GM23338 (cell line): Measurements from ENCODE around the gene OSBPL3. TPM values are rescaled to one million over a fixed set of nuclear protein-coding genes. Genes with fewer than 3 reads are reported as not detected.
A peak's percentile ranks its signal among the peaks of the same experiment; 100 is the strongest.

Experiments used
- ATAC-seq: fragments of 200-7000 bp; cut with Tn5 transposase; 3 replicates; pipeline ENCODE4 v1.9.1; 2020
- DNase-seq: peaks from one replicate; pipeline ENCODE4 v3.0.0-alpha.2; 2015; ENCODE audit warnings: low spot score
- H2AFZ ChIP-seq: fragments of 200-600 bp; sonication (generic); 2 replicates; pipeline ENCODE4 v1.8.0; 2016; ENCODE audit warnings: antibody characterized with exemption, mild to moderate bottlenecking, moderate library complexity
- H3F3A ChIP-seq: fragments of 200-600 bp; sonication (generic); replicated peaks from 2 replicates; pipeline ENCODE4 v1.8.0; 2017; ENCODE audit warnings: antibody characterized with exemption, mixed run types, low read depth
- H3K27ac ChIP-seq: fragments of 200-600 bp; sonication (generic); 2 replicates; pipeline ENCODE4 v1.6.1; 2016; ENCODE audit warnings: low read depth
- H3K27me3 ChIP-seq: fragments of 200-600 bp; sonication (generic); 2 replicates; pipeline ENCODE4 v1.8.0; 2016; ENCODE audit warnings: mild to moderate bottlenecking, mixed run types, moderate library complexity; ENCODE audit not compliant: insufficient read depth
- H3K36me3 ChIP-seq: fragments of 200-600 bp; sonication (generic); 2 replicates; pipeline ENCODE4 v1.8.0; 2016; ENCODE audit warnings: mild to moderate bottlenecking; ENCODE audit not compliant: insufficient read depth
- H3K4me1 ChIP-seq: fragments of 200-600 bp; sonication (generic); 2 replicates; pipeline ENCODE4 v1.8.0; 2016; ENCODE audit warnings: mild to moderate bottlenecking, moderate library complexity; ENCODE audit not compliant: insufficient read depth
- H3K4me2 ChIP-seq: fragments of 200-600 bp; sonication (generic); 2 replicates; pipeline ENCODE4 v1.7.1; 2017; ENCODE audit warnings: mixed run types
- H3K4me3 ChIP-seq: fragments of 200-600 bp; sonication (generic); 2 replicates; pipeline ENCODE4 v1.6.1; 2016; ENCODE audit warnings: mixed run types
- H3K79me2 ChIP-seq: fragments of 200-600 bp; sonication (generic); replicated peaks from 2 replicates; pipeline ENCODE4 v1.8.0; 2017; ENCODE audit warnings: mild to moderate bottlenecking; ENCODE audit not compliant: insufficient read depth
- H3K9me2 ChIP-seq: fragments of 200-600 bp; sonication (generic); 2 replicates; pipeline ENCODE4 v1.8.0; 2017; ENCODE audit not compliant: insufficient read depth
- H4K20me1 ChIP-seq: fragments of 200-600 bp; sonication (generic); replicated peaks from 2 replicates; pipeline ENCODE4 v1.8.0; 2017; ENCODE audit warnings: mild to moderate bottlenecking; ENCODE audit not compliant: insufficient read depth
- H3K27ac Mint-ChIP-seq: 2 replicates; pipeline ENCODE4 v1.8.0; 2020; ENCODE audit warnings: inconsistent platforms, mild to moderate bottlenecking, moderate library complexity, mixed read lengths
- H3K27me3 Mint-ChIP-seq: 3 replicates; pipeline ENCODE4 v1.8.0; 2022; ENCODE audit warnings: low read depth, mild to moderate bottlenecking, moderate library complexity, mixed read lengths, inconsistent platforms; ENCODE audit not compliant: insufficient read depth, poor library complexity
- H3K36me3 Mint-ChIP-seq: 3 replicates; pipeline ENCODE4 v1.8.0; 2021; ENCODE audit warnings: low read depth, mild to moderate bottlenecking, inconsistent platforms, moderate library complexity, mixed read lengths
- H3K4me1 Mint-ChIP-seq: 3 replicates; pipeline ENCODE4 v1.8.0; 2020; ENCODE audit warnings: mild to moderate bottlenecking, inconsistent platforms, mixed read lengths
- H3K4me3 Mint-ChIP-seq: 3 replicates; pipeline ENCODE4 v1.8.0; 2021; ENCODE audit warnings: moderate library complexity, mild to moderate bottlenecking, inconsistent platforms, mixed read lengths
- H3K9me3 Mint-ChIP-seq: 3 replicates; pipeline ENCODE4 v1.8.0; 2020; ENCODE audit warnings: moderate library complexity, mild to moderate bottlenecking, inconsistent platforms, mixed read lengths
- ETS1 ChIP-seq: IDR thresholded peaks from 2 replicates; pipeline ENCODE4 v1.6.1; 2016; ENCODE audit warnings: antibody characterized with exemption
- EZH2phosphoT487 ChIP-seq: fragments of 200-600 bp; sonication (generic); IDR thresholded peaks from one replicate; pipeline ENCODE4 v1.8.1; 2018; ENCODE audit warnings: antibody characterized with exemption; ENCODE audit not compliant: unreplicated experiment
- POLR2AphosphoS5 ChIP-seq: IDR thresholded peaks from 2 replicates; pipeline ENCODE4 v1.6.1; 2016; ENCODE audit warnings: antibody characterized with exemption, low read depth
- REST ChIP-seq: IDR thresholded peaks from one replicate; pipeline ENCODE4 v1.6.1; 2018; ENCODE audit warnings: antibody characterized with exemption; ENCODE audit not compliant: unreplicated experiment
- ZNF114 ChIP-seq: fragments of 250-450 bp; sonication (Bioruptor Pico); IDR thresholded peaks from 2 replicates; pipeline ENCODE4 v1.5.0; 2020; ENCODE audit warnings: mild to moderate bottlenecking, moderate library complexity
- polyA plus RNA-seq: library from polyadenylated mRNA; unstranded; fragments of >200 nt; fragmentation: Nextera tagmentation; extraction: Ambion mirVana; gene quantifications from 2 replicates; pipeline ENCODE4 v1.2.1, GENCODE V29; 2016
- total RNA-seq: library from RNA; depleted of rRNA; stranded (reverse); fragments of >200 nt; shearing (Covaris generic); gene quantifications from 2 replicates; pipeline ENCODE4 v1.2.3, GENCODE V29; 2014
- TF ChIP-seq, protein P1 (sequence below), 2 experiments: fragments of 200-600 bp in 1 of 2; sonication (generic) in 1 of 2; conservative IDR thresholded peaks; 2 replicates each; pipeline versions ENCODE4 v1.5.1 to v1.6.1; 2016 to 2017; ENCODE audit warnings: antibody characterized with exemption in 2 of 2, low read depth in 2 of 2, mild to moderate bottlenecking in 2 of 2, moderate library complexity in 1 of 2

The OSBPL3 gene
- total and polyA plus RNA-seq, 2 experiments from 2014 or later, result 7.2 to 15.7 TPM

DNA sequence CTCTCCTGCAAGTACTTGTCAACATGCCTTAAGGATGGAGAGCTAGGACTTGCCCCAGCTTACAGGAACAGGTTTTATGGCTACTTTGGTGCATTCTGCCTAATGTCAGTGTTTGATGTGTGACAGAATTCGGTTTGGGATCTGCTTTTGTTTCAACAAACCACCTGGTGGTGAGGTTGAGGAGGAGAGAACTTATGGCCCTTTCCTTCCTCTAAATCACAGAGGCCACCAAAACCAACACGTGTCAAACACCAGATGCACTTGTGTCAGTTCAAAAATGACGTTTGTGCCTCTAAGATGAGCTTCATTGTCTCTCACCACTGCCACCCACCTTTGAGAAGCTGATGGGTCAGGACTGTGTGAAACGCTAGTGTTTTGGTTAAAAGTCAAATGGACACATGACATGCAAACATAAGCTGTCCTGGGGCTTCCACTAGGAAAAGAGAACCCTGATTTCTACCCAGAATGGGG lies 83.9 kb downstream of the OSBPL3 start (continued):
- no peak for TF ChIP-seq REST
- no peak for TF ChIP-seq EZH2phosphoT487
- TF ChIP-seq, protein P1, sequence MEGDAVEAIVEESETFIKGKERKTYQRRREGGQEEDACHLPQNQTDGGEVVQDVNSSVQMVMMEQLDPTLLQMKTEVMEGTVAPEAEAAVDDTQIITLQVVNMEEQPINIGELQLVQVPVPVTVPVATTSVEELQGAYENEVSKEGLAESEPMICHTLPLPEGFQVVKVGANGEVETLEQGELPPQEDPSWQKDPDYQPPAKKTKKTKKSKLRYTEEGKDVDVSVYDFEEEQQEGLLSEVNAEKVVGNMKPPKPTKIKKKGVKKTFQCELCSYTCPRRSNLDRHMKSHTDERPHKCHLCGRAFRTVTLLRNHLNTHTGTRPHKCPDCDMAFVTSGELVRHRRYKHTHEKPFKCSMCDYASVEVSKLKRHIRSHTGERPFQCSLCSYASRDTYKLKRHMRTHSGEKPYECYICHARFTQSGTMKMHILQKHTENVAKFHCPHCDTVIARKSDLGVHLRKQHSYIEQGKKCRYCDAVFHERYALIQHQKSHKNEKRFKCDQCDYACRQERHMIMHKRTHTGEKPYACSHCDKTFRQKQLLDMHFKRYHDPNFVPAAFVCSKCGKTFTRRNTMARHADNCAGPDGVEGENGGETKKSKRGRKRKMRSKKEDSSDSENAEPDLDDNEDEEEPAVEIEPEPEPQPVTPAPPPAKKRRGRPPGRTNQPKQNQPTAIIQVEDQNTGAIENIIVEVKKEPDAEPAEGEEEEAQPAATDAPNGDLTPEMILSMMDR (conservative IDR thresholded peaks at IDR 0.05; ENCODE audit: low read depth in 2 of 2), result no peak
- no peak for TF ChIP-seq ZNF114 (CRISPR knock-in tag)

- no peaks in the 10 kb centered on the region for H3K27me3 ChIP-seq
- no peak overlapping the region for H3K27ac ChIP-seq
- H3F3A ChIP-seq, result no peaks in the 10 kb centered on the region
- no peak for TF ChIP-seq EZH2phosphoT487
- TF ChIP-seq POLR2AphosphoS5, result no peak
- TF ChIP-seq, protein P1 (conservative IDR thresholded peaks at IDR 0.05; ENCODE audit: low read depth in 2 of 2), result peak; percentile 57 to 62; a peak in 3 of 4 replicates
- no peak for TF ChIP-seq ETS1
- ATAC-seq (peak; percentile 93), DNase-seq (peak; percentile 69)
- H3K4me1 ChIP-seq, result peaks cover 10% of the 10 kb centered on the region
- no peak overlapping the region for H2AFZ ChIP-seq
- no peak overlapping the region for H3K4me3 Mint-ChIP-seq
- no peaks in the 10 kb centered on the region for H3K36me3 Mint-ChIP-seq
- no peak overlapping the region for H3K4me2 ChIP-seq
- H3K79me2 ChIP-seq, result peaks cover 21% of the 10 kb centered on the region; the same call in 1 of the 2 replicates
- H3K9me3 Mint-ChIP-seq, result no peaks in the 10 kb centered on the region
- no peaks in the 10 kb centered on the region for H4K20me1 ChIP-seq
- H3K4me3 ChIP-seq, result no peak overlapping the region
- H3K9me2 ChIP-seq, result no peaks in the 10 kb centered on the region
- no peaks in the 10 kb centered on the region for H3K36me3 ChIP-seq
- peaks cover 2% of the 10 kb centered on the region for H3K27me3 Mint-ChIP-seq
- peaks cover 22% of the 10 kb centered on the region for H3K4me1 Mint-ChIP-seq
- no peak overlapping the region for H3K27ac Mint-ChIP-seq
These were observed 85.4 kb downstream of the OSBPL3 start for GRCh38 chr7:24894429-24895221.
